Measurements from ENCODE around the gene EXTL1. TPM values are rescaled to one million over a fixed set of nuclear protein-coding genes. Genes with fewer than 3 reads are reported as not detected.

Gene EXTL1
- total and polyA plus RNA-seq, 2 donors (not counting 3 experiments of a cell fraction or from before 2014, with no cell fraction given): not detected

DNA sequence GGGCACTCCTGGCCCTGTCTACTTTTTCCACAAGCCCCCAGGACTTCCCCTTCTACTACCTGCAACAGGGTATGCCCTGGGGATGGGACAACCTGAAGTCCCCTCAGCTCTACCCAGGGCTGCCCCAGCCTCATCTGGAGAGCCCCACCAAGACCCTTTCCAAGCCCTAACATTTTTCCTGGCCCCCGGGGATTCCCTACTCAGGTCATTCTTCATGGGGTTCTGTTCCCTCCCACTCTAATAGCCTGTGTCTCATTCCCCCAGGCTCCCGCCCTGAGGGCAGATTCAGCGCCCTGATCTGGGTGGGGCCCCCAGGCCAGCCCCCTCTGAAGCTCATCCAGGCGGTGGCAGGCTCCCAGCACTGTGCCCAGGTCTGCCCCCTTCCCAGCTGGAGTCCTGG is 9.6 kb downstream of the EXTL1 start:
- BruUV-seq (replicated peaks): no TSS peak
- CTCF ChIA-PET: interaction anchor here (0.9 to 1.8 kb wide), 3 partner anchors 114 to 386 kb away, joined by 3 to 6 read pairs (median 4); partner anchors contain the start of gene ZNF593

More for the DNA sequence above, 9.6 kb downstream of the EXTL1 start:
- dilution Hi-C loops (cut with MboI; ENCODE audit: extremely low pct_ligation_motif_present, low sequenced_read_pairs): no loop called here
- Histone ChIP-seq H3K4me2 (ENCODE audit: insufficient read depth, low read length) (no peak overlapping the region), H3K79me2 (ENCODE audit: control insufficient read depth, insufficient read depth, low read length) (no peaks in the 10 kb centered on the region), H3K36me3 (ENCODE audit: control insufficient read depth in 2 of 2, extremely low read depth in 1 of 2, insufficient read depth in 2 of 2, low read length in 2 of 2) (no peaks in the 10 kb centered on the region), H3K9me1 (replicated peaks; ENCODE audit: control insufficient read depth, extremely low read depth, insufficient read depth, low read length) (no peaks in the 10 kb centered on the region), H3K4me1 (ENCODE audit: control insufficient read depth, extremely low read depth, insufficient read depth, low read length) (peaks cover 10% of the 10 kb centered on the region), H3K4me3 (replicated peaks in 1 of 3; ENCODE audit: insufficient read depth in 1 of 3, low read depth in 1 of 3, low read length in 3 of 3) (no peak overlapping the region), H2AFZ (ENCODE audit: low read depth, low read length) (no peak overlapping the region), H3K9ac (replicated peaks; ENCODE audit: extremely low read depth, insufficient read depth, low read length) (no peak overlapping the region), H3K27ac (ENCODE audit: insufficient read depth, low read depth, low read length) (no peak overlapping the region), H4K20me1 (replicated peaks; ENCODE audit: control insufficient read depth, extremely low read depth, insufficient read depth, low read length) (no peaks in the 10 kb centered on the region), H3K9me3 (replicated peaks; ENCODE audit: control insufficient read depth, insufficient read depth, low read length) (no peaks in the 10 kb centered on the region), H3K27me3 (ENCODE audit: control insufficient read depth in 2 of 2, insufficient read depth in 2 of 2, low read length in 2 of 2) (peaks cover 0 to 3% of the 10 kb centered on the region in 2 experiments)
- intact Hi-C loops (cut with micrococcal nuclease): no loop called here
- DNase-seq (ENCODE audit: low read depth, low spot score): no peak
- no peak for FAIRE-seq
- POLR2A ChIA-PET: no interaction called here
- TF ChIP-seq POLR2AphosphoS5 (IDR thresholded peaks at IDR 0.05; ENCODE audit: insufficient read depth, low read depth, low read length): no peak
- no peak for TF ChIP-seq FOS (IDR thresholded peaks at IDR 0.05; ENCODE audit: borderline replicate concordance, insufficient read depth, low read length)
- TF ChIP-seq, protein P1, sequence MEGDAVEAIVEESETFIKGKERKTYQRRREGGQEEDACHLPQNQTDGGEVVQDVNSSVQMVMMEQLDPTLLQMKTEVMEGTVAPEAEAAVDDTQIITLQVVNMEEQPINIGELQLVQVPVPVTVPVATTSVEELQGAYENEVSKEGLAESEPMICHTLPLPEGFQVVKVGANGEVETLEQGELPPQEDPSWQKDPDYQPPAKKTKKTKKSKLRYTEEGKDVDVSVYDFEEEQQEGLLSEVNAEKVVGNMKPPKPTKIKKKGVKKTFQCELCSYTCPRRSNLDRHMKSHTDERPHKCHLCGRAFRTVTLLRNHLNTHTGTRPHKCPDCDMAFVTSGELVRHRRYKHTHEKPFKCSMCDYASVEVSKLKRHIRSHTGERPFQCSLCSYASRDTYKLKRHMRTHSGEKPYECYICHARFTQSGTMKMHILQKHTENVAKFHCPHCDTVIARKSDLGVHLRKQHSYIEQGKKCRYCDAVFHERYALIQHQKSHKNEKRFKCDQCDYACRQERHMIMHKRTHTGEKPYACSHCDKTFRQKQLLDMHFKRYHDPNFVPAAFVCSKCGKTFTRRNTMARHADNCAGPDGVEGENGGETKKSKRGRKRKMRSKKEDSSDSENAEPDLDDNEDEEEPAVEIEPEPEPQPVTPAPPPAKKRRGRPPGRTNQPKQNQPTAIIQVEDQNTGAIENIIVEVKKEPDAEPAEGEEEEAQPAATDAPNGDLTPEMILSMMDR (IDR thresholded peaks at IDR 0.05; ENCODE audit: extremely low read depth in 1 of 2, insufficient read depth in 1 of 2, low read depth in 1 of 2, low read length in 2 of 2): no peak
- no peak for TF ChIP-seq JUN (IDR thresholded peaks at IDR 0.05; ENCODE audit: borderline replicate concordance, insufficient read depth, insufficient read length, low read depth)
- TF ChIP-seq MYC (IDR thresholded peaks at IDR 0.05; ENCODE audit: low read depth, low read length): no peak
- TF ChIP-seq, protein P2, sequence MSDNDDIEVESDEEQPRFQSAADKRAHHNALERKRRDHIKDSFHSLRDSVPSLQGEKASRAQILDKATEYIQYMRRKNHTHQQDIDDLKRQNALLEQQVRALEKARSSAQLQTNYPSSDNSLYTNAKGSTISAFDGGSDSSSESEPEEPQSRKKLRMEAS (IDR thresholded peaks at IDR 0.05; ENCODE audit: insufficient read depth, insufficient read length): no peak
- no peak for TF ChIP-seq GATA2 (IDR thresholded peaks at IDR 0.05; ENCODE audit: insufficient read depth, insufficient read length, low read depth, low read length)
- TF ChIP-seq EZH2 (IDR thresholded peaks at IDR 0.05; ENCODE audit: borderline replicate concordance, low read depth, low read length, severe bottlenecking): no peak
- TF ChIP-seq POLR2A (IDR thresholded peaks at IDR 0.05; ENCODE audit: low read depth, low read length): no peak
